NCI-H524 treated with DMSO at 0.1 percent for 48 hours (cell line): ENCODE data around the gene SUSD5.
"Not testable (repeated sequence)": the region's sequence is repeated elsewhere in the genome, so short reads cannot be mapped to it uniquely, and the experiment has no call there.

Experiments used
- DNase-seq: peaks from one replicate; lab custom pipeline; 2025; lab: John Stamatoyannopoulos, UW

SUSD5 gene

DNA sequence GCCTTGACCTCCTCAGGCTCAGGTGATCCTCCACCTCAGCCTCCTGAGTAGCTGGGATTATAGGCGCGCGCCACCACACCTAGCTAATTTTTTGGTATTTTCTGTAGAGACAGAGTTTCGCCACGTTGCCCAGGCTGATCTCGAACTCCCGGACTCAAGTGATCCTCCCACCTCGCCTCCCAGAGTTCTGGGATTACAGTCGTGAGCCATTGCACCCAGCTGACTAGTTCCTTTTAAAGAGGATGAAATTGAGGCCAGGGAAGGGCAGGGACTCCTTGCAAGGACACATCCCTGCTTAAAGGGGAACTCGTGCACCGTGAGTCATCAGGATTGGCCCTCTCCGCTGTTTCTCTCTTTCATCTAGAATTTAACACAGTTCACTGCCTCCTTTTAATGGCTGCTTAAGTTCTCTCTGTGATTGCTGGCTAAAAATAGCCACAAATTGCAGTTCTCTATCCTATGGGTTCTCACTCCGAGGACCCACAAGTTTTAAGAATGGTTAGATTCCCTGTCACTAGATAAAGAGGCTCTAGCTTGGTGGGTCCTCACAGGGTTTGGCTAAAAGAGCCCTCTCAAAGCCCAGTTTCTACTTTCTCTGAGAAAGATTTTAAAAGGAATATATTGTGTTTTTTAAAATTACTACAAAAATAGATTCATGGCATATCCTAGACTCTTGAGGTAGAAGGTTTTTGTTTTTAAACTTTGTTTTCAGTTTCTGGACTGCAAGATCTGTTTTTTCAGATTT lies 103.4 kb downstream of the SUSD5 start:
- no peak for DNase-seq

DNA sequence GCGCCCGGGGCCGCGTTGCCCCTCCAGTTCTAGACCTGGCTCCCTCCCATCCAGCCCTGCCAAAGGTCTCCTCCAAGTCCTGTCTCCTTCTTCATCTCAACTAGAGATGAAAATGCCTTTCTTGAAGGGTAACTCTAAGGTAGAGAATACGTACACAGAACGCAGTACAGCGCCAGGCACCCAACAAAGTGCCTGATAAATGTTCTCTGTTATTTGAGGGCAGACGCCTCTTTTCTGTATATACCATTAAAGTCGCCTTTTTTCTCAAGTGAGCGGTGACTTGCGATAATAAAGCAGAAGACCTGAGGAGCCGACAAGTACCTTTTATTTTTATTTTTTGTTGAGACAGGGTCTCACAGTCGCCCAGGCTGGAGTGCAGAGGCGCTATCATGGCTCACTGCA lies 104.0 kb downstream of the SUSD5 start:
- DNase-seq, result no peak

DNA sequence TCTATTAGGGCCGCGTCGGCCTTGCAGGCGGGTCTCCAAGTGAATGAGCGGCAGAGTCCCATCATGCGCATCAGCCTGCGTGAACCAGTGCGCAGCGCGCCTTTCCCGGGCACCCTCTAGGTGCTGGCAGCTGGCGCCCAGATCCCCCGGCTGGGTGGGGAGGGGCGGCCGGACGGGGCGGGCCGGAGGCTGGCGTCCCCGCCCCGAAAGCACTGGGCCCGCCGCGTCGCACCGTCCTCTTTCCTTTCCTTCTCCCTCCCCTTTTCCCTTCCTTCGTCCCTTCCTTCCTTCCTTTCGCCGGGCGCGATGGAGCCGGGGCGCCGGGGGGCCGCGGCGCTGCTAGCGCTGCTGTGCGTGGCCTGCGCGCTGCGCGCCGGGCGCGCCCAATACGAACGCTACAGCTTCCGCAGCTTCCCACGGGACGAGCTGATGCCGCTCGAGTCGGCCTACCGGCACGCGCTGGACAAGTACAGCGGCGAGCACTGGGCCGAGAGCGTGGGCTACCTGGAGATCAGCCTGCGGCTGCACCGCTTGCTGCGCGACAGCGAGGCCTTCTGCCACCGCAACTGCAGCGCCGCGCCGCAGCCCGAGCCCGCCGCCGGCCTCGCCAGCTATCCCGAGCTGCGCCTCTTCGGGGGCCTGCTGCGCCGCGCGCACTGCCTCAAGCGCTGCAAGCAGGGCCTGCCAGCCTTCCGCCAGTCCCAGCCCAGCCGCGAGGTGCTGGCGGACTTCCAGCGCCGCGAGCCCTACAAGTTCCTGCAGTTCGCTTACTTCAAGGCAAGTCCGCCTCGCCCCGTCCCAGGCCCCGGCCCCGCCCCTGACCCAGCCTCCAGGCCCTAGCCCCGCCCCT lies 104.6 kb downstream of the SUSD5 start, which contains the start of gene CRTAP:
Gene CRTAP, plus strand, starts transcription at position 243 of the 850 bp plus-strand sequence. Its CDS starts 64 bp downstream, at position 307.
- peak; percentile 32 for DNase-seq

DNA sequence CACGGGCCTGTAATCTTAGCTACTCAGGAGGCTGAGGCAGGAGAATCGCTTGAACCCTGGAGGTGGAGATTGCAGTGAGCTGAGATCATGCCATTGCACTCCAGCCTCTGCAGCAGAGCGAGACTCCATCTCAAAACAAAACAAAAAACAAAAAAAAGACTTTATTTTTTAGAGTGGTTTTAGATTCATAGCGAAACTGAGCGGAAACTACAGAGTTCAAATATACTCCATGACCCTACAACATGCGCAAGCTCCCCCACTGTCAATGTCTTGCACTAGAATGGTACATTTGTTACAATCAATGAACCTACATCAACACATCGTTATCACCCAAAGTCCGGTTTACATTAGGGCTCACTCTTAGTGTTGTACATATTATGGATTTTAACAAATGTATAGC lies 107.0 kb downstream of the SUSD5 start:
- DNase-seq, result no peak

DNA sequence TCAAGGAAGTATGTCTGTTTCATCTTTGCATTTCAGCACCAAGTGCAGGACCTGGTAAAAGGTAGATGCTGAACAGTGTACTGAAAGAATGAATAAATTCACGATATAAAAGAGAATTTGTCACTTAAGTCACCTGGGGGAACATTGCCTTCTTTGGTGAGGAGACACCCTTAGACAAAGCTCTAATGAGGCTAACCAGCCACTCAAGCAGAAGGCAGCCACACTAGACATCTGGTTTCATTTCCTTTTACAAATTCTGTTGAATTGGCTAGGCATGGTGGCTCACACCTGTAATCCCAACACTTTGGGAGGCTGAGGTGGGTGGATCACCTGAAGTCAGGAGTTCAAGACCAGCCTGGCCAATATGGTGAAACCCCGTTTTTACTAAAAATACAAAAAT lies 111.8 kb downstream of the SUSD5 start:
- DNase-seq, result not testable (repeated sequence)

DNA sequence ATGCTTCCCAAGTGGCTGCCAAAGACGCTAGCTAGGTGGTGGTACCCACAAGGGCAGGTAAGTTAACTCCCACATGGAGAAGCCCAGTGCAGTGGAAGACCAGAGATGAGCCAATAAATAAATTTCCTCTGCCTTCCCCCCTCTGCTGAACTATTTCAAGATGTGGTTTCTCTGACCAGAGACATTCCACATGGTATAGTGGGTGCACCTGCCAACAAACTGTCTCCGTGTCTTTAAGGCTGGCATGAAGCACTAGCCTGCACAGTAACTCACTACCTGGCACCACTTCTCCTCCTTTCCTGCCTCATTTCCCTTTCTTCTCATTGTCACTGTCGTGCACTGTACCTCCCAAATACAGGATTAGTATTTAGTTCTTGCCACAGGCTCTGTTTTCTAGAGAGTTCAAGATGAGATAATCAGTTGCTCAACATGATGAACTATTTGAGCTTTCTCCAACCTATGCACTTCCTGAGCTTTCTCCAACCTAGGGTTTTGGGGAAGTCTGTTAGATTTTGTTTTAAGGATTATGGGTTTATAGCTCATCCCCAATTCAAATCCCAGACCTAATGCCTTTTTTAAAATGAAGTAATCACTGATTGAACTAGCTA lies 113.2 kb downstream of the SUSD5 start:
- no peak for DNase-seq

DNA sequence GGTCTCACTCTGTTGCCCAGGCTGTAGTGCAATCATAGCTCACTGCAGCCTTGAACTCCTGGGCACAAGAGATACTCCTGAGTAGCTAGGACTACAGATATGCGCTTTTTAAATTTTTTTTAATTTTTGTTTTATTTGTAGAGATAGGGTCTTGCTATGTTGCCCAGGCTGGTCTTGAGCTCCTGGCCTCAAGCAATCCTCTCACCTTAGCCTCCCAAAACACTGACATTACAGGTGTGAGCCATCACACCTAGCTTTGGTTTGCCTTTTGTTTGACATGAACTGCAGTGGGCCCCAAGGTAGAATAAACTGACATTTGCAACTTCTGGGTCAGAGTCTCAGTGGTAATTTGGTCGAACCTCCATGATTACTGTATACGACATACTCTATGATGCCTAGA lies 113.8 kb downstream of the SUSD5 start:
- no peak for DNase-seq

DNA sequence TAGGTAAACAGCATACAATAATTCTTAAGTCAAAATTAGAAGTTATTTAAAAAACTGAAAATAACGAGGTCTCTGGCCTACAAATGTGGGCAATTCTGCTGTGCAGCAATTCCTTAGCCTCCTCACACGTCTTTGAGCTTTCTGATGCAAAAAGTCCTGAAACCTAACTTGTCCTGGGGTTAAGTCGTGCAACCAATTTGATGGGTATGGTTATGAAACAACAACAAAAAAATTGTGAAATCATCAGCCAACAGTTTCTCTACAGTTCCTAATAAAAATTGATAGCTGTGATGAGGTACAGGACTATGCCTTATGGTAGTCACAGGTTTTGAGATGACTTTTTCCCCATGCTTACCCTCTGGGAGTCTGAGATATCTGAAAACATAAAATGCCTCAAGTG lies 115.1 kb downstream of the SUSD5 start:
- DNase-seq, result no peak

DNA sequence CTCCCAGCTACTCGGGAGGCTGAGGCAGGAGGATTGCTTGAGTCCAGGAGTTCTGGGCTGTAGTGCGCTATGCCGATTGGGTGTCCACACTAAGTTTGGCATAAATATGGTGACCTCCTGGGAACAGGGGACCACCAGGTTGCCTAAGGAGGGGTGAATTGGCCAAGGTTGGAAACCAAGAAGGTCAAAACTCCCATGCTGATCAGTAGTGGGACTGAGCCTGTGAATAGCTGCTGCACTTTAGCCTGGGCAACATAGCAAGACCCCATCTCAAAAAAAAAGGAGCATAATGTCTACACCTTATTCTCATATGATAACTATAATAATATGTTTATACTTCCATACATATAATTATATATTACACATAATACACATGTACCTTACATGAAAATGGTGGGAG lies 115.6 kb downstream of the SUSD5 start:
- DNase-seq, result no peak

DNA sequence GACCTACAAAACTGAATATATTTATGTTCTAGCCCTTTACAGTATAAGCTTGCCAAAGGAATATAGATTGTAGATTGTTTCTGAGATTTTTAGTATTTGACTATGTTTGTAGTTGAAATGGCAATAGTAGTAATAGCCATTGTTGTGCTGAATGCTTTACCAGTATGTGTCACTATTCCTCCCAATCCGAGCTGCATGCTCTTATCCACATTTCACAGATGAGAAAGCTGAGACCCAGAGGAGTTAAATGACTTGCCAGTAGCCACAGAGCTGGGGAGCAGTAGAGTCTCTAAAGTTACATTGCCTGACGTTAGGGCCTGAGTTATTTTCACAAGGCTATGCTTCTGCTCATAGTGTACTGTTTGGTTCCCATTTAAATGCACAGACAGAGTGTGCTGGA lies 118.4 kb downstream of the SUSD5 start:
- DNase-seq, result no peak
